Tibial nerve (tissue), 4 donors: ENCODE results near the gene CD8A. TPM values are rescaled to one million over a fixed set of nuclear protein-coding genes. Genes with fewer than 3 reads are reported as not detected.

Experiments
- DNase-seq, 2 donors: peaks; one replicate each; pipeline ENCODE4 v3.0.0-alpha.2; 2019; ENCODE audit warnings: low spot score in 2 of 2
- H3K27ac ChIP-seq, 4 donors: fragments of 200-600 bp; sonication (generic) in 3 of 4; one replicate each; pipeline ENCODE4 v1.5.1; 2017 to 2019; ENCODE audit warnings: mild to moderate bottlenecking in 1 of 4
- H3K27me3 ChIP-seq, 2 donors: fragments of 200-600 bp; sonication (generic) in 1 of 2; one replicate each; pipeline versions ENCODE4 v1.5.1 to v1.6.0; 2017 to 2019
- H3K36me3 ChIP-seq, 3 donors: fragments of 200-600 bp; sonication (generic); one replicate each; pipeline ENCODE4 v1.5.1; 2018 to 2019
- H3K4me1 ChIP-seq, 4 donors: fragments of 200-600 bp; sonication (generic) in 3 of 4; one replicate each; pipeline ENCODE4 v1.5.1; 2017 to 2019
- H3K4me3 ChIP-seq, 4 donors: fragments of 200-600 bp; sonication (generic) in 3 of 4; one replicate each; pipeline ENCODE4 v1.5.1; 2017 to 2019; ENCODE audit warnings: mild to moderate bottlenecking in 1 of 4, moderate library complexity in 1 of 4
- H3K9me3 ChIP-seq, 4 donors: fragments of 200-600 bp; sonication (generic) in 3 of 4; one replicate each; pipeline ENCODE4 v1.5.1; 2017 to 2019
- EP300 ChIP-seq, 2 donors: sonication (generic); formaldehyde crosslinking; IDR thresholded peaks; one replicate each; pipeline ENCODE4 v1.6.1; 2017; ENCODE audit warnings: antibody characterized with exemption in 2 of 2, mild to moderate bottlenecking in 1 of 2
- POLR2A ChIP-seq, 2 donors: fragments of 450-650 bp; IDR thresholded peaks; one replicate each; pipeline ENCODE4 v1.6.1; 2017; ENCODE audit warnings: antibody characterized with exemption in 2 of 2, mild to moderate bottlenecking in 2 of 2, moderate library complexity in 2 of 2
- WGBS, 2 donors: methylation state at CpG; one replicate each; pipeline ENCODE4 v1.1.5; 2018; 5-methylcytosine and 5-hydroxymethylcytosine counted together
- total RNA-seq, 4 donors: library from RNA; depleted of rRNA; stranded (reverse); fragments of >200 nt; gene quantifications; one replicate each; pipeline ENCODE4 v1.1.0, GENCODE V29; 2016
- TF ChIP-seq, protein P1 (sequence below), 5 experiments: fragments of 200-600 bp in 3 of 5; fragments of 450-650 bp in 2 of 5; sonication (generic) in 3 of 5; IDR thresholded peaks; one replicate each; pipeline ENCODE4 v1.5.1; 2016 to 2019; ENCODE audit warnings: antibody characterized with exemption in 5 of 5, mild to moderate bottlenecking in 3 of 5, moderate library complexity in 2 of 5

CD8A gene
- total RNA-seq, 4 donors from 2014 or later: 0.63 to 1.8 (median 1.1) TPM; not detected in 1

DNA sequence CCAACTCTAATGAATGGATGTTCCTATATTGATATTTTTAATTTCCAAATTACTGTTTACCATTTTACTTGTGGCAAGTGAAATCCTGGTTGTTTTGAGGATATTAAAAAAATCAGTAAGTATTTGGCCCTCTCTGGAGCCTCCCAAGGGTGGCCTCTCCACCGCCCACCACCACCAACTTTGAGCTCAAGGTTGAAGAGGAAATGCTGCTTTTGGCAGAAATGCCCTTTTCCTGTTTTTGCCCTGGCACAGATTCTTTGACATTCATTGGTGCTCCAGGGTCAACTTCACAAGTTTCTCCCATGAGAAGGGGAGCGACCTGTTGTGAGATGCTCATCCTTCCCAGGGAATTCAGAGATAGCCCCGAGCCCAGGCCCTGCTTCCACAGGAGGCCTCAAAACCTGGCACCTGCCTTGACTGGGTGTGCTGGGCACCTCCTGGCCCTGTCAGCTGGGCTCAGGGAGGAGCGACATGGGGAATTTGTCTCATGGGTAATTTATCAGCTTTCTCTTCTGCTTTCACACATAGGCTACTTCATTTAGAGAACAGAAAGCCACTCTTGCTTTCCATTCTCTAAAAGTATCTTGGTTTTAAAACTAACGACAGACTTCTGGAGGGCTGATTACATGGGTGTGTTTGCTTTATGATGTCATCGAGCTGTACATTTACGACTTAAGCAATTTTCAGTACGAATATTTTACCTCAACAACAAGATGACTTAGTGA, 6.9 kb downstream of the CD8A start:
- TF ChIP-seq POLR2A (IDR thresholded peaks at IDR 0.05) (no peak), EP300 (IDR thresholded peaks at IDR 0.05) (no peak)
- TF ChIP-seq, protein P1, sequence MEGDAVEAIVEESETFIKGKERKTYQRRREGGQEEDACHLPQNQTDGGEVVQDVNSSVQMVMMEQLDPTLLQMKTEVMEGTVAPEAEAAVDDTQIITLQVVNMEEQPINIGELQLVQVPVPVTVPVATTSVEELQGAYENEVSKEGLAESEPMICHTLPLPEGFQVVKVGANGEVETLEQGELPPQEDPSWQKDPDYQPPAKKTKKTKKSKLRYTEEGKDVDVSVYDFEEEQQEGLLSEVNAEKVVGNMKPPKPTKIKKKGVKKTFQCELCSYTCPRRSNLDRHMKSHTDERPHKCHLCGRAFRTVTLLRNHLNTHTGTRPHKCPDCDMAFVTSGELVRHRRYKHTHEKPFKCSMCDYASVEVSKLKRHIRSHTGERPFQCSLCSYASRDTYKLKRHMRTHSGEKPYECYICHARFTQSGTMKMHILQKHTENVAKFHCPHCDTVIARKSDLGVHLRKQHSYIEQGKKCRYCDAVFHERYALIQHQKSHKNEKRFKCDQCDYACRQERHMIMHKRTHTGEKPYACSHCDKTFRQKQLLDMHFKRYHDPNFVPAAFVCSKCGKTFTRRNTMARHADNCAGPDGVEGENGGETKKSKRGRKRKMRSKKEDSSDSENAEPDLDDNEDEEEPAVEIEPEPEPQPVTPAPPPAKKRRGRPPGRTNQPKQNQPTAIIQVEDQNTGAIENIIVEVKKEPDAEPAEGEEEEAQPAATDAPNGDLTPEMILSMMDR (IDR thresholded peaks at IDR 0.05): no peak
- H3K36me3 ChIP-seq: no peaks in the 10 kb centered on the region
- H3K27me3 ChIP-seq: peaks cover 0 to 1% of the 10 kb centered on the region in 2 donors
- H3K4me3 ChIP-seq: no peak overlapping the region
- no peak overlapping the region for H3K27ac ChIP-seq
- WGBS, 2 donors: 67 to 76% methylated on average over 8 of the region's 8 CpGs
- DNase-seq: no peak
- H3K4me1 ChIP-seq: peaks cover 0 to 12% (median 0%) of the 10 kb centered on the region in 4 donors
- H3K9me3 ChIP-seq: no peaks in the 10 kb centered on the region

DNA sequence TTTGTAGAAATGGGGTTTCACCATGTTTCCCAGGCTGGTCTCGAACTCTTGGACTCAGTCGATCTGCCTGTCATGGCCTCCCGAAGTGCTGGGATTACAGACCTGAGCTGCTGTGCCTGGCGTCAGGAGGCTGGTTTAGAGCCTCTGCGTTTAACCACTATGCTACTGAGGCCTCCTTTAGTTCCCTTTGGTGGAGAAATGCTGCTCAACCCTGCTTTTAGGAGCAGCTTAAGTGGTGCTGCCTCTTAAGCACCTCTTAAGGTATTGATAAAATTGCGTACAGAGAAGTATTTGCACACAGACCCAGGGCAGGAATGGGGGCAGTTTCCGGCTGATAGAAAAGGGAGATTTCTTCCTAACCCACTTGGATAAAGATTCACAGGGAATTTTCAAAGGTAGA, 8.0 kb downstream of the CD8A start:
- Histone ChIP-seq H3K9me3 (no peaks in the 10 kb centered on the region), H3K36me3 (no peaks in the 10 kb centered on the region), H3K27ac (no peak overlapping the region), H3K4me1 (peaks cover 0 to 3% (median 0%) of the 10 kb centered on the region in 4 donors), H3K4me3 (no peak overlapping the region), H3K27me3 (no peaks in the 10 kb centered on the region)
- TF ChIP-seq, protein P1 (IDR thresholded peaks at IDR 0.05): no peak
- TF ChIP-seq POLR2A (IDR thresholded peaks at IDR 0.05) (no peak), EP300 (IDR thresholded peaks at IDR 0.05) (no peak)
- DNase-seq: no peak
- WGBS, 2 donors: 85 to 87% methylated on average over 7 of the region's 7 CpGs

DNA sequence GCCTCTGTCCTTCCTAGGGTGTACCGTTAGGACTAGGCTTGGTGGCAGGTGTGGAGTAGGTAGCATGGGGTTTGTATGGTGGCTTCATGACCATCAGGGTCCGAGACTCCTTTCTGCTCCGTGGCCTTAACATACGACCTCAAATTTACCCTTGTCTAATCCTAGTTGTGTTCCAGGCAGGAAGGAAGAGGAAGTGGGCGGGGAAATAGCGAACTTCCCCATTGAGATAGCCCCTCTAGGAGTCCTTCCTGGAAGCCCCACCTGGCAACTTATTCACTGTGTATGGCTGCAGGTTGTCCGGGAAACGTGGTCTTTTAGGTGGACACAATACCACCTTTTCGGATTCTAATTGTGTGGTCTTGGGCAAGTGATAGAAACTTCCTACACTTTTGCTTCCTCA, 9.3 kb downstream of the CD8A start:
- Histone ChIP-seq H3K4me1 (peaks cover 0 to 2% (median 0%) of the 10 kb centered on the region in 4 donors), H3K27ac (no peak overlapping the region), H3K36me3 (peaks cover 0 to 9% (median 0%) of the 10 kb centered on the region in 3 donors), H3K9me3 (no peaks in the 10 kb centered on the region), H3K27me3 (no peaks in the 10 kb centered on the region), H3K4me3 (no peak overlapping the region)
- no peak for DNase-seq
- WGBS, 2 donors: 73 to 81% methylated on average over 9 of the region's 9 CpGs
- no peak for TF ChIP-seq POLR2A (IDR thresholded peaks at IDR 0.05)
- no peak for TF ChIP-seq EP300 (IDR thresholded peaks at IDR 0.05)
- TF ChIP-seq, protein P1 (IDR thresholded peaks at IDR 0.05): no peak

DNA sequence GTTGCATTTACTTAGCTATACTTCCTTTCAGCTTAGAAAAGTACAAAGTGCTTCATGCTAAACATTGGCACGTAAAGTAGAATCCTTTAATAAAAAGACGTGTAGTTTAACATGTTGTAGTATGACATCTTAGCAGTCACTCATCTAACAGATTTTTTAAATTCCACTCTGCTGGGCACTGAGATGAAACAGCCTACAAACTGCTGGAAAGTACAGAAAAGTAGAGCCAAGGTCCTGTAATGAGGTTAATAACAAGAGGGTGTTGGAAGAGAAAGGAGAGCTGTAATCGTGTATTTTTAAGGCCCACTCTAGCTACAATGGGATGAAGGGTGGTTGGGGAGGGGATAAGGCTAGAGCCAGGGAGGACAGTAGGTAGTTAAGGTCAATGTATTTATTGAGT, 10.7 kb downstream of the CD8A start:
- WGBS, 2 donors: 65 to 72% methylated on average over 3 of the region's 3 CpGs
- Histone ChIP-seq H3K4me3 (no peak overlapping the region), H3K4me1 (peaks cover 0 to 2% (median 0%) of the 10 kb centered on the region in 4 donors), H3K36me3 (peaks cover 0 to 22% (median 0%) of the 10 kb centered on the region in 3 donors), H3K27ac (no peak overlapping the region), H3K9me3 (no peaks in the 10 kb centered on the region), H3K27me3 (no peaks in the 10 kb centered on the region)
- DNase-seq: no peak
- TF ChIP-seq, protein P1 (IDR thresholded peaks at IDR 0.05): no peak
- TF ChIP-seq EP300 (IDR thresholded peaks at IDR 0.05) (no peak), POLR2A (IDR thresholded peaks at IDR 0.05) (no peak)

DNA sequence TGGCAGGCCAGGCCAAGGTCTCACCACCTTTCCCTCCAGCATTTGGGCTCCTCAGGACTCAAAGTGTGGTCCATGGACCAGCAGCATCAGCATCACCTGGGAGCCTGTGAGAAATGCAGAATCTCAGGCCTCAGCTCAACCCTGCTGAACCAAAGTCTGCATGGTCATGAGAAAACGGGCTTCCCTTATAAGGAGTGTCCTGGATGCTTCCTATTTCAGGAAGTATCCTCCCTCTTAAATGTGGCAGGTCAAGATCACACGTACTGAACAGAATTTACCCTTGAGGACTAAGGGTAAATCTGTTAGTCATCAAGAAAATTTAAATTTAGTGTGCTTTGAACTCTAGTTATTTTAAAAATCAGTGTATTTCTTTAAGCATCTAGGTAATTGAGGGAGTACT, 11.8 kb downstream of the CD8A start:
- no peak overlapping the region for H3K27ac ChIP-seq
- WGBS, 2 donors: 44 to 60% methylated on average over 2 of the region's 2 CpGs
- H3K4me3 ChIP-seq: no peak overlapping the region
- no peak for DNase-seq
- no peaks in the 10 kb centered on the region for H3K27me3 ChIP-seq
- H3K9me3 ChIP-seq: no peaks in the 10 kb centered on the region
- H3K4me1 ChIP-seq: peaks cover 0 to 2% (median 0%) of the 10 kb centered on the region in 4 donors
- TF ChIP-seq EP300 (IDR thresholded peaks at IDR 0.05): no peak
- TF ChIP-seq POLR2A (IDR thresholded peaks at IDR 0.05): no peak
- TF ChIP-seq, protein P1 (IDR thresholded peaks at IDR 0.05): no peak
- peaks cover 0 to 32% (median 0%) of the 10 kb centered on the region in 3 donors for H3K36me3 ChIP-seq
